ENCODE data around the gene HSCB. TPM values are rescaled to one million over a fixed set of nuclear protein-coding genes. Genes with fewer than 3 reads are reported as not detected.

HSCB gene
- total RNA-seq, 1 experiment from 2014 or later: 21.2 TPM

DNA sequence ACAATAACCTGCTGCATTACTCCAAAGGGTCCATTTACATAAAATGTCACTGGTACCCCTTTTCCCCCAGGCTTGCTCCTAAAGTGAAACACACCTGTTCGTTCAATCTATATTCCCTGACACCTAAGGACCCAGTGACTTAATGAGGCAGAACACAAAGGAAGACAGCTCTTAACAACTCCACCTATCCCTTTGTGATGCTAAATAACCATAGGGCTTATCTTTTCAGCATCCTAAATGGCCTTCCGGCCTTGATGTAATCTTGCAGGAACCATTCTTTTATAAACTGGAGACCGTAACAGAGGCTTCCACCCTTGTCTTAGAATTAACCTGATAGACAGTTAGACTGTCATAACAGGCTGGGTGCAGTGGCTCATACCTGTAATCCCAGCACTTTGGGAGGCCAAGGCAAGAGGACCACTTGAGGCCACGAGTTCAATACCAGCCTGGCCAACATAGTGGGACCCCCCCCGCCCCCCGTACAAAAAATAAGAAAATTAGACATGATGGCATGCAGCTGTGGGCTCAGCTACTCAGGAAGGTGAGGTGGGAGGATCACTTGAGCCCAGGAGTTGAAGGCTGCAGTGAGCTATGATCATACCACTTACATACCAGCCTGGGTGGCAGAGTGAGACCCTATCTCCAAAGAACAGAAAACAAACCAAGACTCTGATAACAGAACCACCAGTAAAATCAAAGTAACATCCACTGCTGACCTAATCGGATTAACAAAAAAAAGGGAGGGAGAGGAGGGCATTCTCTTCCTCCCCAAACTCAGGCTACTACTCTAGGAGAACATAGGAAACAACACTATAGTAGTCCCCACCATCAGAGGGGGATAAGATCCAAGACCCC lies 5.3 kb upstream of the HSCB start:
- H4K91ac ChIP-seq (ENCODE audit: insufficient read length, low read depth, low read length): no peak overlapping the region

More for the DNA sequence above, 5.3 kb upstream of the HSCB start:
- Histone ChIP-seq H4K8ac (replicated peaks; ENCODE audit: insufficient read length, low read depth, low read length) (no peak overlapping the region), H2BK15ac (ENCODE audit: low read depth, low read length) (no peak overlapping the region), H3K79me2 (ENCODE audit: insufficient read depth, low read length) (peaks cover 15% of the 10 kb centered on the region; the same call in 1 of the 2 replicates), H2AFZ (ENCODE audit: low read length) (no peak overlapping the region), H3K27me3 (ENCODE audit: insufficient read depth, low read length) (no peaks in the 10 kb centered on the region), H3K9me3 (ENCODE audit: control insufficient read depth, low read depth, low read length) (no peaks in the 10 kb centered on the region), H3K56ac (ENCODE audit: insufficient read length, low read depth, low read length) (no peak overlapping the region), H2AK5ac (ENCODE audit: insufficient read length, low read length) (no peak overlapping the region), H2BK12ac (ENCODE audit: insufficient read length, low read depth, low read length) (no peak overlapping the region), H3K18ac (ENCODE audit: insufficient read length, low read depth, low read length) (no peak overlapping the region), H3K4me1 (ENCODE audit: insufficient read depth, low read length) (peaks cover 6% of the 10 kb centered on the region; the same call in 1 of the 2 replicates), H3K23me2 (ENCODE audit: insufficient read length, low read depth, low read length, poor library complexity, severe bottlenecking) (peaks cover 4% of the 10 kb centered on the region), H3T11ph (ENCODE audit: low read length) (no peak overlapping the region), H3K23ac (ENCODE audit: insufficient read length, low read depth, low read length) (no peak overlapping the region), H2BK120ac (ENCODE audit: low read depth, low read length, poor library complexity, severe bottlenecking) (no peak overlapping the region), H4K5ac (ENCODE audit: insufficient read length, low read depth, low read length) (no peak overlapping the region), H2BK5ac (ENCODE audit: insufficient read length, low read length) (no peak overlapping the region), H4K20me1 (ENCODE audit: control insufficient read depth, insufficient read depth, insufficient read length) (no peaks in the 10 kb centered on the region), H2BK20ac (ENCODE audit: low read depth, low read length, poor library complexity, severe bottlenecking) (no peak overlapping the region), H3K4me2 (ENCODE audit: insufficient read depth, insufficient read length, low read length) (no peak overlapping the region), H3K79me1 (ENCODE audit: insufficient read depth, low read depth, low read length, poor library complexity, severe bottlenecking) (peaks cover 5% of the 10 kb centered on the region), H3K4ac (ENCODE audit: low read depth, low read length) (no peak overlapping the region), H3K27ac (ENCODE audit: insufficient read length, low read depth, low read length) (no peak overlapping the region), H3K9ac (ENCODE audit: extremely low read depth, insufficient read length, low read length) (no peak overlapping the region), H3K14ac (ENCODE audit: insufficient read depth, low read length) (no peak overlapping the region)
- peaks cover 29 to 36% (median 33%) of the 10 kb centered on the region in 3 experiments for H3K36me3 Mint-ChIP-seq (ENCODE audit: insufficient read depth in 1 of 3, low read depth in 3 of 3)
- DNase-seq: peak; percentile 31
- H3K4me1 Mint-ChIP-seq: peaks cover 34 to 43% of the 10 kb centered on the region in 2 experiments
- no peaks in the 10 kb centered on the region for H3K27me3 Mint-ChIP-seq (ENCODE audit: low read depth)
- peak overlapping the region in 1 of 2 experiments; percentile 50; a peak in 3 of 5 replicates for H3K4me3 Mint-ChIP-seq
- H3K9me3 Mint-ChIP-seq: no peaks in the 10 kb centered on the region
- WGBS (ENCODE audit: extremely low coverage, insufficient read length, low lambda C conversion rate): no CpG with 5 or more reads among the region's 7 CpGs
- peak overlapping the region; percentile 85 to 94 (median 91) for H3K27ac Mint-ChIP-seq
- no peak for TF ChIP-seq CTCF (conservative IDR thresholded peaks at IDR 0.05)
